Neuronal stem cell (in vitro differentiated cells): ENCODE data around the gene SELENOK.

ENCODE experiments used
- DNase-seq: peaks from one replicate; pipeline ENCODE4 v3.0.0-alpha.2; 2013; ENCODE audit warnings: low spot score
- H2AFZ ChIP-seq: one replicate; pipeline ENCODE4 v1.6.1; 2013; ENCODE audit warnings: mild to moderate bottlenecking, low read length, inconsistent platforms
- H2AK5ac ChIP-seq: 2 replicates; pipeline ENCODE4 v1.6.1; 2013; ENCODE audit warnings: low read depth, mild to moderate bottlenecking, inconsistent platforms, low read length, moderate library complexity, mixed read lengths
- H2BK120ac ChIP-seq: 2 replicates; pipeline ENCODE4 v1.6.1; 2013; ENCODE audit warnings: low read depth, mild to moderate bottlenecking, inconsistent platforms, low read length, moderate library complexity, mixed read lengths
- H2BK12ac ChIP-seq: one replicate; pipeline ENCODE4 v1.6.1; 2013; ENCODE audit warnings: low read length, inconsistent platforms
- H2BK15ac ChIP-seq: 2 replicates; pipeline ENCODE4 v1.6.1; 2013; ENCODE audit warnings: mild to moderate bottlenecking, low read length, inconsistent platforms, mixed read lengths
- H2BK5ac ChIP-seq: one replicate; pipeline ENCODE4 v1.6.1; 2013; ENCODE audit warnings: inconsistent platforms, mild to moderate bottlenecking, low read length, moderate library complexity
- H3K14ac ChIP-seq: one replicate; pipeline ENCODE4 v1.6.1; 2013; ENCODE audit warnings: low read length, inconsistent platforms
- H3K18ac ChIP-seq: 2 replicates; pipeline ENCODE4 v1.6.1; 2013; ENCODE audit warnings: low read length, inconsistent platforms
- H3K23ac ChIP-seq: 2 replicates; pipeline ENCODE4 v1.6.1; 2013; ENCODE audit warnings: low read depth, mild to moderate bottlenecking, mixed read lengths, low read length, inconsistent platforms; ENCODE audit not compliant: poor library complexity
- H3K27ac ChIP-seq: replicated peaks from 3 replicates; pipeline ENCODE4 v1.5.1; 2013; ENCODE audit warnings: low read length, inconsistent platforms
- H3K27me3 ChIP-seq, 3 experiments: 2 replicates each; pipeline ENCODE4 v1.6.1; 2013; ENCODE audit warnings: low read length in 3 of 3, mild to moderate bottlenecking in 2 of 3, inconsistent platforms in 1 of 3, low read depth in 1 of 3, mixed read lengths in 1 of 3, moderate library complexity in 1 of 3; ENCODE audit not compliant: control insufficient read depth in 3 of 3, insufficient read depth in 3 of 3
- H3K36me3 ChIP-seq, 2 donors: replicated peaks in 1 of 2; 2 replicates each; pipeline ENCODE4 v1.6.1; 2013; ENCODE audit warnings: low read length in 2 of 2; ENCODE audit not compliant: control insufficient read depth in 2 of 2, insufficient read depth in 2 of 2
- H3K4ac ChIP-seq: 2 replicates; pipeline ENCODE4 v1.6.1; 2013; ENCODE audit warnings: inconsistent platforms, mild to moderate bottlenecking, low read length, moderate library complexity
- H3K4me1 ChIP-seq, 2 donors: 1 replicate in 1 of 2; 2 replicates in 1 of 2; pipeline ENCODE4 v1.6.1; 2013; ENCODE audit warnings: low read length in 2 of 2, low read depth in 1 of 2; ENCODE audit not compliant: control insufficient read depth in 2 of 2, insufficient read depth in 1 of 2
- H3K4me2 ChIP-seq: one replicate; pipeline ENCODE4 v1.6.1; 2013; ENCODE audit warnings: mild to moderate bottlenecking, low read length, inconsistent platforms; ENCODE audit not compliant: insufficient read depth, poor library complexity, severe bottlenecking
- H3K4me3 ChIP-seq, 2 donors: 2 replicates each; pipeline ENCODE4 v1.5.1; 2013; ENCODE audit warnings: low read length in 2 of 2, mild to moderate bottlenecking in 2 of 2, inconsistent platforms in 1 of 2, moderate library complexity in 1 of 2
- H3K79me1 ChIP-seq: one replicate; pipeline ENCODE4 v1.6.1; 2013; ENCODE audit warnings: low read depth, mild to moderate bottlenecking, inconsistent platforms, low read length, moderate library complexity
- H3K9ac ChIP-seq: one replicate; pipeline ENCODE4 v1.6.1; 2013; ENCODE audit warnings: mild to moderate bottlenecking, low read depth, low read length, inconsistent platforms; ENCODE audit not compliant: poor library complexity
- H3K9me3 ChIP-seq, 2 donors: replicated peaks in 1 of 2; 2 replicates each; pipeline versions ENCODE3 to v1.6.1; 2013; ENCODE audit warnings: low read length in 2 of 2, mild to moderate bottlenecking in 2 of 2, inconsistent platforms in 1 of 2, low read depth in 1 of 2, mixed read lengths in 1 of 2, moderate library complexity in 1 of 2; ENCODE audit not compliant: control insufficient read depth in 2 of 2, insufficient read depth in 1 of 2
- H4K8ac ChIP-seq: one replicate; pipeline ENCODE4 v1.6.1; 2013; ENCODE audit warnings: low read depth, mild to moderate bottlenecking, inconsistent platforms, low read length, moderate library complexity
- H4K91ac ChIP-seq: one replicate; pipeline ENCODE4 v1.6.1; 2013; ENCODE audit warnings: low read length, low read depth, mild to moderate bottlenecking, inconsistent platforms; ENCODE audit not compliant: poor library complexity
- WGBS, 2 donors: extraction: QIAGEN DNeasy Blood & Tissue Kit; methylation state at CpG; one replicate each; pipeline ENCODE4 v1.1.7; 2013; ENCODE audit warnings: missing lambda C conversion rate in 2 of 2, mixed read lengths in 1 of 2; ENCODE audit not compliant: insufficient read length in 2 of 2, insufficient replicate concordance in 1 of 2; ENCODE audit errors: extremely low coverage in 2 of 2; 5-methylcytosine and 5-hydroxymethylcytosine counted together

SELENOK gene

DNA sequence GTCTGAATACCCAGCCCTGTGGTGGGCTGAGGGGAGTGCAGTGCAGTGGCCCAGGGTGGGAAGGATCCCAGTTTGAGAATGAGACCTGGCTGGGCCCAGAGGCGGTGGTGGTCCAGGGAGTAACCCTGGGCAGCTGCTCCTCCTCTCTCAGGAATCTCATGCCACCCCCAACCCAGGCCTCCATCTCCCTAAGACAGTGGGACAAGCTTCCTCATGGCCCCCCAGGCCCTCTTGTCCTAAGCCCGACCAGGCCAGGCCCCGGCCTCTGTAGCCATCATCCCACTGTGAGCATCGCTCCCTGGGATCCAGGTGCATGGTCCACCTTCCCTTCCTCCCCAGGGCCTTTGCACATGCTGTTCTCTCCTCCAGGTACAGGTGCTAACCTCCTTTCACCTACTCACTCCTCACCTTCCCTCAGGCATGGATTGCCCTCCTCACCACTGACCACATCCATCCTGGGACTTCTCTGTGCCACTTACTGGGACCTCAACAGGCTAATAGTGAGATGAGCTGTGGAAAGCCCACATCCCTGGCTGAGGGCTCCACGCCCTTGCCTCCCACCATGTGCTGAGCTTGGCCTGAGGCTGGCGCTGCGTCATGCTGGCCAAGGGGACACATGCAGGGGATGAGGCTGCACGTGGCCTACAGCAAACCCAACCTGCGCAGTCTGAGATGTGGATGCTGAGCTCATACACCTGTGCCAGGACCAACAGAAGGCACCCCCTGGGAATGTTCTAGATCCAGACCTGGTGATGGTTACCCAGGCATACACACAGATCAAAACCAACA, 55.4 kb downstream of the SELENOK start:
- H3K4me2 ChIP-seq = no peak overlapping the region
- H2BK15ac ChIP-seq = no peak overlapping the region
- H4K8ac ChIP-seq = no peak overlapping the region
- peak overlapping the region; percentile 57 for H3K23ac ChIP-seq
- no peak for DNase-seq
- no peak overlapping the region for H4K91ac ChIP-seq
- no peaks in the 10 kb centered on the region for H3K9me3 ChIP-seq
- no peak overlapping the region for H3K14ac ChIP-seq
- no peak overlapping the region for H2BK5ac ChIP-seq
- peak overlapping the region; percentile 4 for H3K9ac ChIP-seq
- H3K4me3 ChIP-seq = peak overlapping the region in 1 of 2 donors; percentile 46
- H3K27me3 ChIP-seq = no peaks in the 10 kb centered on the region
- no CpG with 5 or more reads among the region's 9 CpGs for WGBS, 2 donors
- no peak overlapping the region for H2BK120ac ChIP-seq
- H3K4ac ChIP-seq = no peak overlapping the region
- H3K18ac ChIP-seq = no peak overlapping the region
- H2BK12ac ChIP-seq = no peak overlapping the region
- peaks cover 2 to 6% of the 10 kb centered on the region in 2 donors for H3K36me3 ChIP-seq
- no peaks in the 10 kb centered on the region for H3K4me1 ChIP-seq
- H2AFZ ChIP-seq = no peak overlapping the region
- no peak overlapping the region for H3K27ac ChIP-seq
- H3K79me1 ChIP-seq = peaks cover under 1% of the 10 kb centered on the region
- H2AK5ac ChIP-seq = no peak overlapping the region

DNA sequence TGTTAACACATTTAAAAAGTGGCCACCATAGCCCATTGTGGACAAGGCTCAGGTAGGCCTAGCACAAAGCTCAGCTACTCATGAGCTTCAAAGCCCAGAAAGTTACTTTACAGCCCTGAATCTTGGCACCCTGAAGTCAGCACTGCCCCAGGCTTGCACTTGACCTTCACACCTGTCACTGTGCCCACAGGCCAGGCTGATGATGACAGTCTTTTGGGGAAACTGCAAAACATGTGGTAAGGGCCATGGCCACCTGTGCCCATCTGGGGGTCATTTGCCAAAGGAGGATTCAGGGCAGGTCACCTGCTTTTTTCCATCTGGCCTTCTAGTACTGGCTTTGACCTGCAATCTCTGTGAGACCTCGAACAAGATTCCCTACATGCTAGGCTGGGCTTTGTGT, 56.4 kb downstream of the SELENOK start:
- no peaks in the 10 kb centered on the region for H3K4me1 ChIP-seq

DNA sequence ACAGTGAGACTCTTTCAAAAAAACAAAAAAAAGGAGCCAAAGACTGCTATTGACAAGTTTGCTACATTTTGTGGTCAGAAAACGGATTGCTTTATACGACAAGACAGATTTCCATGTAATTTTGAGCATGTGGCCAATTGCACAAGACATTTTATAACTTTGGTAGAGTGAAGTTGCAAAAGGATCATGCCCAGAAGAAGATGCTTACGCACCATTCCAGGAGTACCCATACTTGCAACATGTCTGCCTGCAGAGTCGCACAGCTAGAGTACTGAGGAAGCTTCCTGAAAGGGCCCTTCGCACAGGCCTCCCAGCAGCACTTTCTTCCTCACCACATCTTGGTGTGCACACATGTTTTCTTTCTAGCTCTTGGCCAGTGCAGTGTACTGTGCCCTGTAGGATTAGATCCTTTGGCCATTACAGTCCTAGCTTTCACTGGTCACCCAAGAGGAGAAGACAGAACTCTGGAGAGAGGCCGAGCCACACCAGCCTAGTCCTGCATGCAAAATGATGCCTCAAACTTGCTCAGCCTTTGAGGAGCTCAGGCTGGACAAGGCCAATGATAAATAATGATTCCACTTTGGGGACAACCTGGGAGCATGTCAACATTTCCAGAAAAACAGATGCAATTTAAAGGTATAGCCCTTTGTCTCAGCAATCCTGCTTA, 57.1 kb downstream of the SELENOK start:
- Histone ChIP-seq H4K8ac (no peak overlapping the region), H3K14ac (no peak overlapping the region), H3K4me1 (no peaks in the 10 kb centered on the region), H3K4me3 (no peak overlapping the region), H2AFZ (no peak overlapping the region), H3K36me3 (peaks cover 2 to 4% of the 10 kb centered on the region in 2 donors), H3K9ac (no peak overlapping the region), H2BK5ac (no peak overlapping the region), H4K91ac (no peak overlapping the region), H3K4me2 (no peak overlapping the region), H3K9me3 (no peaks in the 10 kb centered on the region), H2BK120ac (no peak overlapping the region), H3K27ac (no peak overlapping the region), H3K4ac (no peak overlapping the region), H3K79me1 (peaks cover 2% of the 10 kb centered on the region), H3K23ac (no peak overlapping the region), H3K27me3 (no peaks in the 10 kb centered on the region), H2BK12ac (no peak overlapping the region), H2BK15ac (no peak overlapping the region), H3K18ac (no peak overlapping the region), H2AK5ac (no peak overlapping the region)
- no CpG with 5 or more reads among the region's 6 CpGs for WGBS, 2 donors
- no peak for DNase-seq

More for the DNA sequence above, 56.4 kb downstream of the SELENOK start:
- no peak overlapping the region for H2AK5ac ChIP-seq
- H3K27me3 ChIP-seq = no peaks in the 10 kb centered on the region
- DNase-seq = no peak
- no peak overlapping the region for H3K23ac ChIP-seq
- no peak overlapping the region for H3K4me3 ChIP-seq
- no peak overlapping the region for H3K9ac ChIP-seq
- H3K14ac ChIP-seq = no peak overlapping the region
- H3K18ac ChIP-seq = no peak overlapping the region
- no peak overlapping the region for H2AFZ ChIP-seq
- H2BK120ac ChIP-seq = no peak overlapping the region
- H3K4me2 ChIP-seq = no peak overlapping the region
- H4K91ac ChIP-seq = no peak overlapping the region
- H2BK5ac ChIP-seq = no peak overlapping the region
- WGBS, 2 donors = no CpG with 5 or more reads among the region's 1 CpG
- no peak overlapping the region for H4K8ac ChIP-seq
- H3K27ac ChIP-seq = no peak overlapping the region
- peaks cover 2% of the 10 kb centered on the region for H3K79me1 ChIP-seq
- H2BK15ac ChIP-seq = no peak overlapping the region
- no peak overlapping the region for H3K4ac ChIP-seq
- no peaks in the 10 kb centered on the region for H3K9me3 ChIP-seq
- H3K36me3 ChIP-seq = peaks cover 2 to 6% of the 10 kb centered on the region in 2 donors
- no peak overlapping the region for H2BK12ac ChIP-seq
